ENCODE measurements around the gene CCDC91.
"Not testable (repeated sequence)": the region's sequence is repeated elsewhere in the genome, so short reads cannot be mapped to it uniquely, and the experiment has no call there.

CCDC91 gene

GRCh38 chr12:28446031-28446430 is 255.8 kb downstream of the CCDC91 start:
- DNase-seq (ENCODE audit: low read depth in 4 of 4, low spot score in 1 of 4): no peak

- no peak for DNase-seq (ENCODE audit: low read depth in 4 of 4, low spot score in 1 of 4)
These were observed 263.4 kb downstream of the CCDC91 start for GRCh38 chr12:28453686-28454085.

GRCh38 chr12:28456934-28457710 is 266.9 kb downstream of the CCDC91 start:
- no peak for DNase-seq (ENCODE audit: low read depth in 4 of 4, low spot score in 1 of 4)

- no peak for DNase-seq (ENCODE audit: low read depth in 4 of 4, low spot score in 1 of 4)
These were observed 267.5 kb downstream of the CCDC91 start for GRCh38 chr12:28457785-28458184.

DNA sequence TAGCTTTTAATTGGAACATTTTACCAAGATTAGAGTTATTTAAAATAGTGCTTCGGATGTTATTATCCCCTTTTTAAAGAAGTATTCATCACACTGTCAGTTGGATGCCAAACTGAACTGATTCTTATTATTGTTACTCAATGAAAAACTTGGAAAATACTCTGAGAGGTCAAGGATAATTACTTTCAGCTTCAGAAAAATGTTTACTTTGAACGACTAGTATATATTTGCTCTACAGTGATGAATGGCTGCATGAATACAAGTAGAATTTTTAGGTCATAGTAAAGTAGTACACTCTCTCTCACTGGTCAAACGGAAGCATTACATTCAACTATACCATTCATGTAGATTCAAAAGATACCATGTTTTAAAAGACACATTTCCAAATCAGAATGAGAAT is 269.2 kb downstream of the CCDC91 start:
- DNase-seq (ENCODE audit: low read depth in 4 of 4, low spot score in 1 of 4): no peak

DNA sequence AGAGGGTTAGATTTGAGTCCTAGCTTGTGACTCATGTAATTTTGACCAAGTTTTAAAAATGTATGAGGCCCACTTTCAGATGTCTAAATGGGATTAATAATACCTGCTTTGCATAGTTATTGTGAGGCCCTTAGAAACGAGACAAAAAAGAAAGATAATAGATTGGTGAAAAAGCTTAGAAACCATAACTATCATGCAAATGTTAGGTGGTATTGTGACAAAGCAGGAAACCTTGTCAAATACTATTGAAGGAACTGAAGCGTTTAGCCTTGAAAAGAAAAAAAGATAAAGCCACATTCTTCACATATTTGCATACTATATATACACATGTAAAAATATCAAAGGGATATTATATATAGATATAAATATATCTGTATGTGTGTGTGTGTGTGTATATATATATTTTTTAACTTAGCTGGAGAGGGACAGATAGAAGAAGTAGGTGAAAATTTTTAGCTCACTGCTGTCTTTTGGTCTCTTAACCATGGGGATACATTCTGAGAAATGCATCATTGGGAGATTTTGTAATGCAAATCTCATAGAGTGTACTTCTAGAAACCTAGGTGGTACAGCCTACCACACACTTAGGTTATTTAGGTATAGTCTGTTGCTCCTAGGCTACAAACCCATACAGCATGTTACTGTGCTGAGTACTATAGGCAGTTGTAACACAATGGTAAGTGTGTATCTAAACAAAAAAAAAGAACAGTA is 270.3 kb downstream of the CCDC91 start:
- DNase-seq (ENCODE audit: low read depth in 4 of 4, low spot score in 1 of 4): no peak

GRCh38 chr12:28463396-28463795 is 273.1 kb downstream of the CCDC91 start:
- DNase-seq (ENCODE audit: low read depth in 4 of 4, low spot score in 1 of 4): no peak

- DNase-seq (ENCODE audit: low read depth in 4 of 4, low spot score in 1 of 4): not testable (repeated sequence)
These were observed 281.5 kb downstream of the CCDC91 start for GRCh38 chr12:28471762-28472161.

DNA sequence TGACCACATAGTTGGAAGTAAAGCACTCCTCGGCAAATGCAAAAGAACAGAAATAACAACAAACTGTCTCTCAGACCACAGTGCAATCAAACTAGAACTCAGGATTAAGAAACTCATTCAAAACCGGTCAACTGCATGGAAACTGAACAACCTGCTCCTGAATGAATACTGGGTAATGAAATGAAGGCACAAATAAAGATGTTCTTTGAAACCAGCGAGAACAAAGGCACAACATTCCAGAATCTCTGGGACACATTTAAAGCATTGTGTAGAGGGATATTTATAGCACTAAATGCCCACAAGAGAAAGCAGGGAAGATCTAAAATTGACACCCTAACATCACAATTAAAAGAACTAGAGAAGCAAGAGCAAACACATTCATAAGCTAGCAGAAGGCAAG is 285.9 kb downstream of the CCDC91 start:
- DNase-seq (ENCODE audit: low read depth in 4 of 4, low spot score in 1 of 4): not testable (repeated sequence)

DNA sequence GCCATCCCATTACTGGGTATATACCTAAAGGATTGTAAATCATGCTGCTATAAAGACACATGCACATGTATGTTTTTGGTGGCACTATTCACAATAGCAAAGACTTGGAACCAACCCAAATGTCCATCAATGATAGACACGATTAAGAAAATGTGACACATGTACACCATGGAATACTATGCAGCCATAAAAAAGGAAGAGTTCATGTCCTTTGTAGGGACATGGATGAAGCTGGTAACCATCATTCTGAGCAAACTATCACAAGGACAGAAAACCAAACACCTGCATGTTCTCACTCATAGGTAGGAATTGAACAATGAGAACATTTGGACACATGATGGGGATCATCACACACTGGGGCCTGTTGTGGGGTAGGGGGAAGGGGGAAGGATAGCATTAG is 288.8 kb downstream of the CCDC91 start:
- DNase-seq (ENCODE audit: low read depth in 4 of 4, low spot score in 1 of 4): not testable (repeated sequence)

DNA sequence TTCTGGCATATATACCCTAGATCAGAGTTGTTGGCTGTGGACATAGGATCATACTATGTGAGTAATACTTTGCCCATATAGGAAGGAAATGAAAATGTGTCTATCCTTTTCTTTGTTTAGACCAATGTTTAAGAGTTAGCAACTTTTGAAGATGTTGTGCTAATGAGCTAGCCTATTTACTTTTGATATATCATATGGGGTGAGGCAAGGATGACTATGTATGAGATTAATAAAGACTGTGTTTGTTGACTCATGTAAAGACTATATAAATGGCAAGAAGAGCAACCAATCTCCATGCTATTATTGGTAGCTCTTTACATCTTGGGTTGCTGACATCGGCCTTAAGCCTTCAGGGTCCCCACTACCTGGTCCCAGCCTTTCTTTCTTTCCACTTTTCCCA is 289.4 kb downstream of the CCDC91 start:
- DNase-seq (ENCODE audit: low read depth in 4 of 4, low spot score in 1 of 4): no peak

GRCh38 chr12:28484156-28484555 is 293.9 kb downstream of the CCDC91 start:
- no peak for DNase-seq (ENCODE audit: low read depth in 4 of 4, low spot score in 1 of 4)

- DNase-seq (ENCODE audit: low read depth in 4 of 4, low spot score in 1 of 4): no peak
These were observed 296.3 kb downstream of the CCDC91 start for GRCh38 chr12:28486521-28486920.

DNA sequence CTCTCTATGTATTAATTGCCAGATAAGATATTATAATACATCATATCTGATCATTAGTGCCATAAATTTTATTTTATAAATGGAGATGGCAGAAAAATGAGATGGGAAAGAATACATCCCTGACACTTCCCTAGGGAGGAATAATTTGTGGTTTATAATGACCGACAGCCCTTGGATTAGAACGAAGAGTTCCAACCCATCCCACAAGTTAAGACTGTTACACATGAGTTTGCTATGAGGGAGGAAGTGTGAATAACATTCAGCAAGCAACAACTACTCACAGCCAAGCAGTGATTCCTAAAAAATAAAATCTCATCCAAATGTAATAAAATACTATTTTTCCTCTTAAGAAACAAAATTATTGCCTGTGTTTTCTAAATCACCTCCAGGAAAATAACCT is 299.0 kb downstream of the CCDC91 start:
- DNase-seq (ENCODE audit: low read depth in 4 of 4, low spot score in 1 of 4): no peak

GRCh38 chr12:28497889-28498411 is 307.7 kb downstream of the CCDC91 start:
- no peak for DNase-seq (ENCODE audit: low read depth in 4 of 4, low spot score in 1 of 4)

DNA sequence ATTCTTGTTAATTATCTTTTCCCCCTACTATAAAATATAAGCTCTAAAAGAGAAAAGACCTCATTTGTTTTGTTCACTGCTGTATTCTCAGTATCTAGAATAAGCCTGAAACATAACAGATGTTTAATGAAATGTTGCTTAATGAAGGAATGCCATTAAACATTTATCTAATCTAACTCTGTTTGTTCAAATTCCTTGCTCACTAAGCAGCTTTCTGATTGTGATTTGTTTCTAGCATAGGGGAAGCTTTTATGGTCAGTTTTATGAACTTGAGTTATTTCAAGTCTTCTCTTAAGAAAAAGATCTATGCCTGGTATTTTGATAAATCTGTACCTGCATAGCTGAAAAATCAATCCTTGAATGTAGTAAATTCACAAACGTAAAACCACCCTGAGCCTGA is 308.6 kb downstream of the CCDC91 start:
- DNase-seq (ENCODE audit: low read depth in 4 of 4, low spot score in 1 of 4): no peak

- no peak for DNase-seq (ENCODE audit: low read depth in 4 of 4, low spot score in 1 of 4)
These were observed 310.2 kb downstream of the CCDC91 start for GRCh38 chr12:28500373-28501024.

DNA sequence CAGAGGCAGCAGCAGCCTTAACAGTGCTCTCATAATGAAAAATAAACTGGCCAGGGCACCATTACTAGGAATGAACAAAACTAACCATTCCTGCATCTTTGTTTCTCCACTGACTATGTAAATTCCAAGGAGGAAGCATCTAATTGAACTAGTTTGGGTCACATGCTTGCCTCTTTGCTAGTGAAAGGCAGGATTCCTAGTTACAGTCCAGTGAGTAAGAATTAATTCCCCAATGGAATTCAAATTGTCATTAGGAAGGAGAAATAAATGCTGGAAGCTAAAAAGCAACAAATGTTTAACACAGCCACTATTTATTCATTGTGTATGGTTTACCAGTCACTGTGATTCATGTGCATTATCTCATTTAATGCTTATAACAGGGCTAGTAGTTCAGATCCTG is 316.0 kb downstream of the CCDC91 start:
- DNase-seq (ENCODE audit: low read depth in 4 of 4, low spot score in 1 of 4): no peak

DNA sequence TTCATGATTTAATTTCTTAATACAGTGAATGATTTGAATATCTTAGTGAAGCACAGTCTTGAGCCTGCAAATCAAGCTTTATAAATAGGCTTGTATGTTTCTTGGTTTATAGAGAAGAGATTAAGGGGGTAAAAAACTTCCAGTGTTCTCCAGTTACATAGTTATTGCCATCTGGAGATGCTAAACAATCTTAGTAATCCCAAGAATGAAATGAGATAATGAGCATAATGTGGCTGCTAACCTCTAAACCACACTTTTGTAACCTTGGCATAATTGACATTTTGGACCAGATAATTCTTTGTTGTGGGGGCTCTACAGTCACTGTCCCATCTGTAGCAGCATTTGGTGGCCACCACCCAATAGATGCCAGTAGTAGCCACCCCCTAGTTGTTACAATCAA is 316.8 kb downstream of the CCDC91 start:
- DNase-seq (ENCODE audit: low read depth in 4 of 4, low spot score in 1 of 4): no peak

DNA sequence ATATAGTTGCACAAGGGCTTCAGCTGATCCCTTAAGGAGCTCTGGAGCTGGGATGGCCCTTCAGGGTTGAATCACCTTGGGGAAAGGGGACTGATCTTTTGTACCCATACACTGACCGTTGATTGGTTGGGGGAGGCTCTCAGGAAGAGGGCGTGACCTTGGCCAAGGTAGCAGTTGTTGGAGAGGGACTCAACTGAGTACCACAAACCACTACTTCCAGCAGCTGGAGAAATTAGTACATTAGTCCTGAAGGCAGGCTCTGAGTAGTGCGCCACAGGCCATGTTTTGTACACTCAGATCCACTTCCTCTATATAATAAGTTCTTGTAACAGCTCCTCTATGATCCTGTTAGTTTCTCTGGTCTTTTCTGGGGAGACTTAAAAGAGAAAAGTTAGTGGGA is 317.6 kb downstream of the CCDC91 start:
- no peak for DNase-seq (ENCODE audit: low read depth in 4 of 4, low spot score in 1 of 4)

DNA sequence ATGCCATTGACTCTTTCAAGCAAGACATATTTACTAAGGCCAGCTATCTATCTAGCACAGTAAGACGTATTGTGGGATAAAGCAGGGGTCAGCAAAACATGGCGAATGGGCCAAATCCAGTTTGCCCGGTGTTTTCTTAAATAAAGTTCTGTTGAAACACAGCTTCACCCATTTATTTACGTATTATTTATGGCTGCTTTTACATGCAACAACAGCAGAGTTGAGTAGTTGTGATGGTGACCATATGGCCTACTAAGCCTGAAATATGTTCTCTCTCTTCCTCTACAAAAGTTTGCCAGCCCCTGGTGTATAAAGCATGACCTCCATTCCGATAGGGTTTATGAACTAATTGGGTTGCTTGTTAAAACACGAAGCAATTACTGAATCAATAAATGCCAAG is 322.1 kb downstream of the CCDC91 start:
- DNase-seq (ENCODE audit: low read depth in 4 of 4, low spot score in 1 of 4): no peak

- no peak for DNase-seq (ENCODE audit: low read depth in 4 of 4, low spot score in 1 of 4)
These were observed 322.6 kb downstream of the CCDC91 start for GRCh38 chr12:28512876-28513275.
